ENCODE data around the gene KIF25. TPM values are rescaled to one million over a fixed set of nuclear protein-coding genes. Genes with fewer than 3 reads are reported as not detected.
"Not testable (repeated sequence)": the region's sequence is repeated elsewhere in the genome, so short reads cannot be mapped to it uniquely, and the experiment has no call there.

KIF25 gene
- total RNA-seq, 2 experiments from 2014 or later, result not detected

DNA sequence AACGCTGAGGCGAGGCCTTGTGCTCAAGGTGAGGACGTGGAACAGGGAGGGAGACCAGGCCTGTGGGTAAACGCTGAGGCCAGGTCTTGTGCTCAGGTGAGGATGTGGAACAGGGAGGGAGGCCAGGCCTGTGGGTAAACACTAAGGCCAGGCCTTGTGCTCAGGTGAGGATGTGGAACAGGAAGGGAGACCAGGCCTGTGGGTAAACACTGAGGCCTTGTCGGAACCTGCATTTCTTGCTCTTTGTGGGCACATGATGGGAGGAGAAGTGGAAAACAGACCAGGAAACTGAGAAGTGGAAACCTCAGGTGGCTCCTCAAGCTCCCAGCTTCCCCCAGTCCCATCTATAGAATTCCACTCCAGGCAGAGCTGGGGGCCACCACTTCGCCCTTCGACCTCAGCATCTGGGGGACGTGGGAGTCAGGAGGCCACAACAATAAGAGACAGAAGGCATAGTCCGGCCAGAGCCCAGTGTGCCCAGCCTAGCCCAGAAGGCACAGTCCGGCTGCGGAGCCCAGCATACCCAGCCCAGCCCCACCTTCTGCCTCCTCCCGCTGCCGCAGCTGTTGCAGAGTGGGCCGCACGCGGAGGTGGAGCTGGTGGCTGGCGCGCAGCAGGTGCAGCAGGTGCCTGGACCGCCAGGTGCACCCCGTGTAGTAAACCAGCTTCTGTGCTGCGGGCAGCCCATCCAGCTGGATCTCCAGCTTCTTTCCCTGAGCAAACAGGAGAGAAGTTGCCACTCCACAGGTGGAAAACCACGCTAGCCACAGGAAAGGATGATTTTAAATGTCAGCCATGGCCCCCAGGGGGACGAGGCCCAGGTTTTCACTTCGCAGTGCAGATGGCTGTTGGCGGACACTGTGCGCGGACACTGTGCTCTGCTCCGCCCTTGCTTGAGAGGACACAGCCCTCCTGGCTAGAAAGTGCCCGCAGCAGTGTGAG, 64.1 kb downstream of the KIF25 start:
- no peak for DNase-seq
- H3K4me3 Mint-ChIP-seq, result no peak overlapping the region
- no peaks in the 10 kb centered on the region for H3K27me3 Mint-ChIP-seq
- H3K4me1 Mint-ChIP-seq, result no peaks in the 10 kb centered on the region
- no peaks in the 10 kb centered on the region for H3K36me3 Mint-ChIP-seq
- H3K9me3 Mint-ChIP-seq, result no peaks in the 10 kb centered on the region
- no peak overlapping the region for H3K27ac Mint-ChIP-seq

DNA sequence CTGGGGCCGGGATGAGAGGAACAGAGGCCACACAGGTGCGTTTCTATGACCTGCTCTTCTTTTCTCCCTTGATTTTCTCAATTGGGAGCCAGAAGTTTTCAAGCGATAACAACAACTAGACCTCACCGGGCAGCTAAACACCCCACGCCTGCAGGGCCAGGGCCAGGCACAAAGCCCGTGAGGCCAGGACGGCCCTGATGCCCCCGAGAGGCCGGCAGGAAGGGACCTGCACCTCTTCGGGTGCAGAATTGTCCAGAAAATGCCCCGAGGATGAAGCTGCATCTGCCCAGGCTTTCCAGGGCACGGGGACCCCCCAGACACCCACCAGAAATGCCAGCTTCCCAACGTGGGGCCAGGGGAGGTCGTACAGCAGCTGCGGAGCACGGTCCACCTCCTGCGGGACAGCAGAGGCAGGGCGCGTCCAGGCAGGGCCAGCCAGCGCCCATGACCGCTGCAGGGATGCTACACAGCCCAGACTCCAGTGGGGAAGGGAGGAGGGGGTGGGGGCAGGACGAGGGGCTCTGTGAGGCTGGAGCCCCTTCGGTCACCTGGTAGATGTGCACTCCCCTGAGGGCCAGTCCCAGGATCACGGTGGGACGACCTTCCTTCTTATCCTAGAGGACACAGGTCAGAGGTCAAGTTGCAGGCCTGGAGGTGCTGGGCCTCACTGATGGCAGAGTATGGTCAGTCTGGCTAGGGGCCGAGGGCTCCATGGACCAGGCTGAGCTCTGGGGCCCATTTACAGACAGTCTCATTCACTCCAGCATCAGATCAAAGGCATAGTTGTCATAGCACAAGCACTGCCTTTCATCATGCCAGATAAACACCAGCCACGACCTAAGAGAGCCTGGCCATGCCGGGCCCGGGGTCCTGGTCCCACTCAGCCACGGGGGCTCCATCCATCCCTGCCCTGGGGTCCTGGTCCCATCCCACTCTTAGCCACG, 65.1 kb downstream of the KIF25 start:
- DNase-seq, result no peak
- no peaks in the 10 kb centered on the region for H3K36me3 Mint-ChIP-seq
- no peak overlapping the region for H3K4me3 Mint-ChIP-seq
- no peaks in the 10 kb centered on the region for H3K9me3 Mint-ChIP-seq
- no peaks in the 10 kb centered on the region for H3K27me3 Mint-ChIP-seq
- no peaks in the 10 kb centered on the region for H3K4me1 Mint-ChIP-seq
- no peak overlapping the region for H3K27ac Mint-ChIP-seq

DNA sequence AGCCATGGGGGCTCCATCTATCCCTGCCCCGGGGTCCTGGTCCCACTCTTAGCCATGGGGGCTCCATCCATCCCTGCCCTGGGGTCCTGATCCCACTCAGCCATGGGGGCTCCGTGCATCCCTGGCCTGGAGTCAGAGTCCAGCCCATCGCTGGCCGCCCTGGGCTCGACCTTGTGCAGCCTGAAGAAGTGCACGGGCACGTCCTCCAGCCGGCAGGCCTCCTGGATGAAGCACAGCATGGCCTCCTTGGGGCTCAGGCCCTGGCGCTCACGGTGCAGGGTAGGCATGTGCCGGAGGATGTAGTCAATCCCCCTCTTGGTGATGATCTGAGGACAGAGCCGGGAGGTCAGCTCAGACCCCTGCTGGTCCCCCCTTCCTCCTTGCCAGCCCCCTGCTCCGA, 66.0 kb downstream of the KIF25 start:
- H3K4me3 Mint-ChIP-seq, result no peak overlapping the region
- no peak overlapping the region for H3K27ac Mint-ChIP-seq
- no peak for DNase-seq
- no peaks in the 10 kb centered on the region for H3K36me3 Mint-ChIP-seq
- no peaks in the 10 kb centered on the region for H3K27me3 Mint-ChIP-seq
- H3K4me1 Mint-ChIP-seq, result no peaks in the 10 kb centered on the region
- H3K9me3 Mint-ChIP-seq, result no peaks in the 10 kb centered on the region

DNA sequence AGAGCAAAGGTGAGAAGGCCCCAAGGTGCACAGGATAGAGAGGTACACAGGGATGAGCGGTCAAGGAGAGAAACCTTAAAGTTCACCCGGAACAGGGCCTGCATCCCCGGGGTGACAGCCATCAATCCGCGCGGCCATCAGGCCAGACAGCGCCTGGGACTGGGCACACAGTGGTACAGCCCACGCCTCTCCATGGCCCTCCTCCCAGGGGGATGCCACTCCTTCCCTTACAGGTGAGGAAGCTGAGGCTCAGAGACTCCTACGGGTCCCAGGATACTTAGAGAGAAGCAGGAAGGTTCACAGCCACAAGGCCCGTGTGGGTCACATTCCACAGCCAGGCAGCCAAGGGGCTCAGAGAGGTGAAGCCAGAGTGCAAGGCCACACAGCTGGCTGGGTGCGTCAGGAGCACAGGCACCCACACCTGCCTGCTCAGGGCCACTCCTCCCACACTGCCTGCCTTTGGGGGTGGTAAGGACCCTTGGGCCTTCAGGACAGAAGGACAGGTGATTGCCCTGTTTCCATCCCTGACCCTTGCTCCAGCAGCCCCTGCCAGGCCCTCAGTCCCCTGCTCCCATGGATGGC, 66.8 kb downstream of the KIF25 start:
- H3K9me3 Mint-ChIP-seq, result no peaks in the 10 kb centered on the region
- H3K27ac Mint-ChIP-seq, result no peak overlapping the region
- no peak overlapping the region for H3K4me3 Mint-ChIP-seq
- H3K36me3 Mint-ChIP-seq, result no peaks in the 10 kb centered on the region
- DNase-seq, result no peak
- no peaks in the 10 kb centered on the region for H3K4me1 Mint-ChIP-seq
- no peaks in the 10 kb centered on the region for H3K27me3 Mint-ChIP-seq

DNA sequence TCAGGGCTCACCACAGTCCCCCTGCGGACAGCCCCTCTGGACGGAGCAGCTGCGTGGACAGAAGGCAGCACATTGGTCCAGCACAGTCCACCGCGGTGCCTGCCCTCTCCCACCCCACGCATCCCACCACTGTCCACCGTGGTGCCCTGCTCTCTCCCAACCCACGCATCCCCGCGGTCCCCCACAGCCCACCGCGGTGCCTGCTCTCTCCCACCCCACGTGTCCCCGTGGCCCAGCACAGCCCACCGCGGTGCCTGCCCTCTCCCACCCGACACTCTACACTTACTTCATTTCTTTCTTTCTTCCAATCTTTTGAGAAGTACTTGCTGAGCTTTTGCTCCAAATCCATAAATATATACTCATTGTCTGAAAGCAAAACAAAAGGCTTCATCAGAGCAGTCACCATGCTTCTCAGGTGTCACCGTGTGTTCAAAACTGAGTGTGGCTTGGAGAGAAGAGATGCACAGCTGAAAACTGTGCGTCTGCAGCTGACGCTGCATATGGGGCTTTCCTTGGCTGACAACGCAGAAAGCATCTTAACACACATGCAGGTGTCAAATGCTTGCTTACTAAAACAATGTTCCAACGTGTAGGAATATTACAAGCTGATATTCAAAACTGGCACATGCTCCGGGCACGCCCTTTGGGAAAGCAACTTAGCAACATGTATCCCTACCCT, 69.7 kb downstream of the KIF25 start:
- DNase-seq, result no peak
- H3K36me3 Mint-ChIP-seq, result no peaks in the 10 kb centered on the region
- H3K27me3 Mint-ChIP-seq, result no peaks in the 10 kb centered on the region
- H3K27ac Mint-ChIP-seq, result no peak overlapping the region
- H3K4me1 Mint-ChIP-seq, result no peaks in the 10 kb centered on the region
- no peak overlapping the region for H3K4me3 Mint-ChIP-seq
- H3K9me3 Mint-ChIP-seq, result no peaks in the 10 kb centered on the region

DNA sequence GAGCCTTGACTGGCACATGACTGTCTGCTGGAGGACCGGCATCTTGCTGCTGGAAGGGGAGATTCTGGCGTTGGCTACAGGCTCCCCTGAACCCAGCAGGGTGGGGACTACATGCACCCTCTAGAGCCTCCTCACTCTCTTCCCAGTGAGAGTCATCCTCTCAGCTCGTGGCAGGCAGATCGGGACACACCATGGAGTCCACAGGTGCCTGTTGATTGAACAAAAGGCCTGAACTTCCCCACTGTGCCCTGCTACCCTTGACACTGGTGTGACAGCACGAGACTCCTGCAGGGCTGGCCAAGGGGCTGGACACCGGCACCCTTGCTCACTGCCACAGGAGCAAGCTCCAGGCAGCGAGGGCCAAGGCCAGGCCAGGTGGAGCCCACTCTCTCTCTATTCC, 73.3 kb downstream of the KIF25 start:
- DNase-seq, result no peak
- H3K4me3 Mint-ChIP-seq, result no peak overlapping the region
- H3K9me3 Mint-ChIP-seq, result no peaks in the 10 kb centered on the region
- no peaks in the 10 kb centered on the region for H3K36me3 Mint-ChIP-seq
- H3K27ac Mint-ChIP-seq, result no peak overlapping the region
- no peaks in the 10 kb centered on the region for H3K27me3 Mint-ChIP-seq
- H3K4me1 Mint-ChIP-seq, result no peaks in the 10 kb centered on the region

DNA sequence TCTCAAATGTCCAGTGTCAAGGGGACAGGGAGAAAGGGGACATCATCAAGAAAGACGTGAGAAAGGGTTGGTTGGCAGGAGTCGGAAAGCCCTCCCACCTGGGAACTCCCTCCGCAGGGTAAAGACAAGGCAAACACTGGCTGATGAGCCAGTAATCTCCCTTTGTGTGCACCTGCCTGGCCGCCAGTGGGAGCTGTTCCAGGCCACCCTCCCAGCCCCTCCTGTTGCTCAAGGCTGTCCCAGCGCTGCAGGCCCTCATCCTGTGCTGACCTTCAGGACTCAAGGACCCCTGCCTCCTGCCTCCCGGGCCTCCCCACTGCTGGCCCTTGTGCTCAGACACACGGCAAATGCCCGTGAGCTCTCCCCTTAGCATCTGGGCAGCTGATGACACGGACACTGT, 74.1 kb downstream of the KIF25 start:
- H3K36me3 Mint-ChIP-seq, result no peaks in the 10 kb centered on the region
- no peak overlapping the region for H3K4me3 Mint-ChIP-seq
- H3K9me3 Mint-ChIP-seq, result no peaks in the 10 kb centered on the region
- H3K4me1 Mint-ChIP-seq, result no peaks in the 10 kb centered on the region
- no peak overlapping the region for H3K27ac Mint-ChIP-seq
- DNase-seq, result no peak
- no peaks in the 10 kb centered on the region for H3K27me3 Mint-ChIP-seq

DNA sequence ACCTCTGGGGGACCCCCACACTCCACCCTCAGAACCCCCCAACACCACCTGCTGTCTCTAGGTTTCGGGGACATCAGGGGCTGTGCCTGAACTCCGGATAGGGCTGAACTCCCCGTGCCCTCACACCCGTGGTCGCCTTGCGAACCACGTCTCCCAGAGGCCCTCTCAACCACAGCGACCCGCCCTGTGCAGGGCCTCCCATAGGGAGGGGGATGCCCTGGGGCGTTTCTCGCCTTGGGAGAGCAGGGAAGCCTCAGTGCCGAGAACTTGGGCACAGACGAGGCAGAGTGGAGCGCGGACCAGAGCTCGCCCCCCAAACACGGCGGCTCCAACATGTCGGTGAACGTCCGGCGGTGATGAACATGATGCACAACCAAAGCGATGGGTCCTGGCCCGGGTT, 74.8 kb downstream of the KIF25 start:
- no peaks in the 10 kb centered on the region for H3K27me3 Mint-ChIP-seq
- H3K27ac Mint-ChIP-seq, result no peak overlapping the region
- no peaks in the 10 kb centered on the region for H3K9me3 Mint-ChIP-seq
- H3K4me1 Mint-ChIP-seq, result no peaks in the 10 kb centered on the region
- H3K36me3 Mint-ChIP-seq, result no peaks in the 10 kb centered on the region
- no peak for DNase-seq
- H3K4me3 Mint-ChIP-seq, result no peak overlapping the region

DNA sequence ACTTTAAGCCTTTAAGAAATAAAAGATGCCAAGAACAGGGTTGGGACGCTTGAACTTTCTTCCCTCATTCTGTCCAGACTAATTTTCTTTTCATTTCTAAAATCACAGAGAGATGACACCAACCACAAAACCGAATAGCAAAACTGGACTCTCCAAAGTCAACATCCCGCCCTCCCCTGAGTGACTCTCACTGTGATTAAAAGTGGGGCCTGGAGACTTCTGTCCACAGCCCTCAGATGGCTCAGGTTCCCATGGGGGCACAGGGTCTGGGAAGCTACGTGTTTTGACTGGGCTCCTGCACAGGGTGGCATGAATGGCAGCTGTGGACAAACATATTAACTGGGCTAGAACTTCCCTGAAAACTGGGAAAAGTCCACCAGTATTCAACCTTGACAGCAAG, 75.3 kb downstream of the KIF25 start:
- no peaks in the 10 kb centered on the region for H3K9me3 Mint-ChIP-seq
- no peak overlapping the region for H3K27ac Mint-ChIP-seq

DNA sequence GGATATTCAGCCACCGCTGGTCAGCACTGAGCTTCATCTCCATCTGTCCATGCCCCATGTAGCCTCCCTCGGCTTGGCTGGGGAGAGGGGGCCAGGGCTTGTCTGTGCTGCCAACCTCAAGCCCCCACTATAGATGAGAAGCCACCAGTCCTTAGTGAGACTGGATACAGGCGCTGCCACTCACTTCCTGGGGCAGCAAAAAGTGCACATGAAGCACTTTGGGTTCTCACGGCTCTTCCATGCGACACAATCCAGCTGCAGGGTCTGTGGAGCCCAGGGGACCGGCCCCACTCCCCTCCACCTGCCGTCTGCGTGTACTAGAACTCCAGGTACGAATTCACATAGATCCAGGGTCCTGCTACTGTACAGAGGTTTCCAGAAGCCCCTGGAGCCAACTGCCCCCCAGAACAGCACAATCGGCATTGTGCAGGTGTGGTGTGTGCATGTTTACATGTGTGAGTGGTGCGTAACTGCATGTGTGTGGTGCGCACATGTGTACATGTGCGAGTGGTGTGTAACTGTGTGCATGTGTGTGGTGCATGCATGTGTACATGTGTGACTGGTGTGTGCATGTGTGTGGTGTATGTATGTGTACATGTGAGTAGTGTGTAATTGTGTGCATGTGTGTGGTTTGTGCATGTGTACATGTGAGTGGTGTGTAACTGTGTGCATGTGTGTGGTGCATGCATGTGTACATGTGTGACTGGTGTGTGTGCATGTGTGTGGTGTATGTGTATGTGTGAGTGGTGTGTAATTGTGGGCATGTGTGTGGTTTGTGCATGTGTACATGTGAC, 76.7 kb downstream of the KIF25 start:
- DNase-seq, result no peak
- H3K27ac Mint-ChIP-seq, result no peak overlapping the region
- no peaks in the 10 kb centered on the region for H3K4me1 Mint-ChIP-seq
- H3K4me3 Mint-ChIP-seq, result no peak overlapping the region
- H3K36me3 Mint-ChIP-seq, result no peaks in the 10 kb centered on the region
- no peaks in the 10 kb centered on the region for H3K9me3 Mint-ChIP-seq
- H3K27me3 Mint-ChIP-seq, result no peaks in the 10 kb centered on the region

More for the DNA sequence above, 75.3 kb downstream of the KIF25 start:
- Mint-ChIP-seq H3K27me3 (no peaks in the 10 kb centered on the region), H3K36me3 (no peaks in the 10 kb centered on the region), H3K4me1 (no peaks in the 10 kb centered on the region), H3K4me3 (no peak overlapping the region)
- DNase-seq, result no peak

DNA sequence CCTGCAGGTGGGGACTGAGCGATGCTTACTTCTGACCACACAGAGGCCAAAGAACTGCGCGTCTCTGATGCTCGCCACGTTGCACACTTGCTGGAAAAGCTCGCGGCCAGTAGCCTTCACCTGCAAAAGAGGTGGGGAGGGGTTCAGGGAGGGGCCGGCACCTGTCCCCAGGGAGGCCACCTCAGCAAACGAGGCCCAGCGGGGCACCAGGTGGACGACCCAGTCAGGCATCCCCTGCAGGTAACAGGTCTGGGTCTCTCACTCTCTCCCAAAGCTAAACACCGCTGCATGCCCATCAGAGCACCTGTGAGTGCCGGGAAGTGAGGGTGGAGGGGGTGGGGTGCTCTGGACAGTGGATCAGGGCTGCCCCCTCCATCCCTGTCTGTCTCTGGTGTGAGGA, 77.7 kb downstream of the KIF25 start:
- Mint-ChIP-seq H3K27ac (no peak overlapping the region), H3K27me3 (no peaks in the 10 kb centered on the region), H3K4me3 (no peak overlapping the region), H3K4me1 (no peaks in the 10 kb centered on the region), H3K36me3 (no peaks in the 10 kb centered on the region), H3K9me3 (no peaks in the 10 kb centered on the region)
- no peak for DNase-seq

DNA sequence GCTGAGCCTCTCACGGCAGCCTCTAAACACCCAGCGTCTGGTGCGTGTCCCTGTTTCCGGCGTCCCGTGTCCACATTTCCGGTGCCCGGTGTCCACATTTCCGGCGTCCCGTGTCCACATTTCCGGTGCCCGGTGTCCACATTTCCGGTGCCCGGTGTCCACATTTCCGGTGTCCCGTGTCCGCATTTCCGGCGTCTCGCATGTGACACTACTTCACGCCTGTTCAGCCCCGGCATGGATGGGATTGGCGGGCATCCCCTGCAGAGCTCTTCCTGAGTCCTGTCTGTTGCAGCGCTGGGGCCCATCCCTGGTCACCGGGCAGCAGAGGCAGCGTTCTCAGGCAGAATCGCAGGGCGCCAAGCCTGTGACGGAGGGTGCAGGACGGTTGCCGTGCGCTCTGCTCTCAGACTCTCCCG, 78.3 kb downstream of the KIF25 start:
- Mint-ChIP-seq H3K9me3 (no peaks in the 10 kb centered on the region), H3K4me3 (no peak overlapping the region), H3K27ac (no peak overlapping the region), H3K4me1 (no peaks in the 10 kb centered on the region), H3K36me3 (no peaks in the 10 kb centered on the region), H3K27me3 (no peaks in the 10 kb centered on the region)
- no peak for DNase-seq

DNA sequence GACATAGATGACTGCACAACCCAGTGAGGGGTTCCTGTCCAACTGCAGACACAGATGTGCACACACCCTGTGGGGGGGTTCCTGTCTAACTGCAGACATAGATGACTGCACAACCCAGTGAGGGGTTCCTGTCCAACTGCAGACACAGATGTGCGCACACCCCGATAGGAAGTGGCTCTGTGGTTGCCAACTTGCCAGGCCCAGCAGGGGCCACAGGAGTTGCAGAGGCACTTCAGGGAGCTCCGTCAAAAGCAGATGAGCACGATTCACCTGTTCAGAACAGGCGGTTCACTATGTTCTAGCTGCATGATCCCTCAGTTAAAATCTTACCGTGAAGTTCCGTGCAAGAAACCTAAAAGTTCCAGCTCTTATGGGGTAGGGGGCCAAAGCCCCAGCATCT, 79.9 kb downstream of the KIF25 start:
- H3K4me3 Mint-ChIP-seq, H3K9me3 Mint-ChIP-seq: not testable (repeated sequence)

More for the DNA sequence above, 79.9 kb downstream of the KIF25 start:
- H3K36me3 Mint-ChIP-seq, H3K4me1 Mint-ChIP-seq, H3K27ac Mint-ChIP-seq, DNase-seq, H3K27me3 Mint-ChIP-seq: not testable (repeated sequence)

All from activated naive CD8-positive, alpha-beta T cell treated with anti-CD3 and anti-CD28 coated beads for 36 hours (primary cell).